ENCODE results near the gene VSX2. TPM values are rescaled to one million over a fixed set of nuclear protein-coding genes. Genes with fewer than 3 reads are reported as not detected.

VSX2 gene
- total RNA-seq, 1 donor from 2014 or later: not detected

DNA sequence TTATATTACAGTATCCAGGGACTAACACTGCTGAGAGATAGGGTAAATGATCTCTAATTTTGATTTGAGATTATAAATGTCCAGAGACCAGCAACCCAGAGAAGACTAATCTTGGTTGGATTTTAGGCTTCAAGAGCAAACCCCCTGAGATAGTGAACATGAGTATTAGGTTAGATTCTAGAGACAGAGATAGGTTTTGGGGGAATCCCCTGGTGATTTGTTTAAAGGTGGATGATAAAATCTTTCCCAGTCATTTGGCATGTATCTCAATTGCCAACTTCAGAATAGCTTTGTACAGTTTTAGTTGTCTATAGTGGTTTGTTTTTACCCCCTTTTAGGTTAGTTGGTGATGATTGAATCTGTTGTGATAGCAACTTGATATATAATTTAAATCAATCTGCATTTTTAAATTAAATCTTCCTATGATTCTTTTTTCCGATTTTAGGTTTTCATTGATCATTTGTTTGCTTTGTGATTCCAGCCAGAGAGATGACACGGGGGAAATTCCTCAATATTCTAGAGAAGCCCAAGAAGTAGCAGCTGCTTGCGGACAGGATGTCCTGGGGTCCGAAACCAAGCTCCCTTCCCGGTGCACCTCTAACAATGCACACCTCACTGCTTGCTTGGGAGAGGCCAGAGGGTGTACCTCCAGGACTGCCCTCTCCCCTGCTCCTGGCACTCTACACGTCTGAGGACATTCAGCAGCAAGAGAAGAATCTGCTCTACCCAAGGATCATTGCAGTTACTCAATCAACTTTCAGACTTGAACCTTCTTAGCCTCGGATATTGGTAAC, 40.6 kb upstream of the VSX2 start:
- no peak overlapping the region for H3K4me3 Mint-ChIP-seq (ENCODE audit: unreplicated experiment)
- H3K27me3 Mint-ChIP-seq (ENCODE audit: low read depth, unreplicated experiment): peaks cover 2% of the 10 kb centered on the region
- Histone ChIP-seq H3K36me3 (ENCODE audit: insufficient read depth, low read length) (peaks cover 4% of the 10 kb centered on the region), H3K9ac (ENCODE audit: low read length) (no peak overlapping the region), H2AFZ (ENCODE audit: low read depth, low read length) (no peak overlapping the region), H3K27ac (ENCODE audit: low read depth, low read length) (no peak overlapping the region), H3K27me3 (ENCODE audit: insufficient read depth, low read length) (no peaks in the 10 kb centered on the region), H3K4me2 (ENCODE audit: low read length) (no peak overlapping the region), H3K4me1 (ENCODE audit: insufficient read depth, low read length) (no peaks in the 10 kb centered on the region), H3K9me3 (ENCODE audit: insufficient read depth, low read depth, low read length) (no peaks in the 10 kb centered on the region), H4K20me1 (ENCODE audit: insufficient read depth, low read length) (no peaks in the 10 kb centered on the region), H3K4me3 (ENCODE audit: insufficient read depth, low read depth, low read length) (no peak overlapping the region), H3K79me2 (ENCODE audit: insufficient read depth, low read length) (no peaks in the 10 kb centered on the region)
- peaks cover 1% of the 10 kb centered on the region for H3K9me3 Mint-ChIP-seq (ENCODE audit: unreplicated experiment)
- H3K4me1 Mint-ChIP-seq (ENCODE audit: low read depth, unreplicated experiment): no peaks in the 10 kb centered on the region
- H3K27ac Mint-ChIP-seq (ENCODE audit: unreplicated experiment): no peak overlapping the region
- DNase-seq (ENCODE audit: low read depth) (no peak), FAIRE-seq (no peak)
- no peak for TF ChIP-seq EZH2 (IDR thresholded peaks at IDR 0.05; ENCODE audit: insufficient read depth, low read length)
- TF ChIP-seq, protein P1, sequence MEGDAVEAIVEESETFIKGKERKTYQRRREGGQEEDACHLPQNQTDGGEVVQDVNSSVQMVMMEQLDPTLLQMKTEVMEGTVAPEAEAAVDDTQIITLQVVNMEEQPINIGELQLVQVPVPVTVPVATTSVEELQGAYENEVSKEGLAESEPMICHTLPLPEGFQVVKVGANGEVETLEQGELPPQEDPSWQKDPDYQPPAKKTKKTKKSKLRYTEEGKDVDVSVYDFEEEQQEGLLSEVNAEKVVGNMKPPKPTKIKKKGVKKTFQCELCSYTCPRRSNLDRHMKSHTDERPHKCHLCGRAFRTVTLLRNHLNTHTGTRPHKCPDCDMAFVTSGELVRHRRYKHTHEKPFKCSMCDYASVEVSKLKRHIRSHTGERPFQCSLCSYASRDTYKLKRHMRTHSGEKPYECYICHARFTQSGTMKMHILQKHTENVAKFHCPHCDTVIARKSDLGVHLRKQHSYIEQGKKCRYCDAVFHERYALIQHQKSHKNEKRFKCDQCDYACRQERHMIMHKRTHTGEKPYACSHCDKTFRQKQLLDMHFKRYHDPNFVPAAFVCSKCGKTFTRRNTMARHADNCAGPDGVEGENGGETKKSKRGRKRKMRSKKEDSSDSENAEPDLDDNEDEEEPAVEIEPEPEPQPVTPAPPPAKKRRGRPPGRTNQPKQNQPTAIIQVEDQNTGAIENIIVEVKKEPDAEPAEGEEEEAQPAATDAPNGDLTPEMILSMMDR (IDR thresholded peaks at IDR 0.05; ENCODE audit: insufficient read depth, low read depth, low read length): no peak
- peaks cover 5% of the 10 kb centered on the region for H3K36me3 Mint-ChIP-seq (ENCODE audit: low read depth, unreplicated experiment)

DNA sequence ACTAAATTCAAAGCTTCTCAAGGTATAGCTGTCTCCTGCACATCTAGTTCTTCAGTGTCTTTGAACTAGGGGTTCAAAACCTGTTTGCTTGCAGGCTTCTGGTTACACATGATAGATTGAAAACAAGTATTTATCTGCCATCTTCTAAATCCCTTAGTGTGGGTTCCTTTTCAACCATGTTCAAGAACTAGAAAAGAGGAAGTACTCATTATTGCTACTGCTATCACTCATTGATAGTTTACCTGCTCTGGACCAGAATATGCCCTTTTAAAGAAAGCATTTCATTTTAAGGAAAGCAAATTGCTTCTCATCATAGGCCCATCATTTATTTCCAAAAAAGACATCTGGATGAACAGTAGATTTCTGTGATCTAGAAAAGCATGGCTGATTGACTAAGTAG, 37.1 kb upstream of the VSX2 start:
- Histone ChIP-seq H2AFZ (ENCODE audit: low read depth, low read length) (no peak overlapping the region), H3K27me3 (ENCODE audit: insufficient read depth, low read length) (no peaks in the 10 kb centered on the region), H3K36me3 (ENCODE audit: insufficient read depth, low read length) (peaks cover 4% of the 10 kb centered on the region), H3K79me2 (ENCODE audit: insufficient read depth, low read length) (no peaks in the 10 kb centered on the region), H3K9ac (ENCODE audit: low read length) (no peak overlapping the region), H3K27ac (ENCODE audit: low read depth, low read length) (no peak overlapping the region), H4K20me1 (ENCODE audit: insufficient read depth, low read length) (no peaks in the 10 kb centered on the region), H3K4me3 (ENCODE audit: insufficient read depth, low read depth, low read length) (no peak overlapping the region), H3K4me2 (ENCODE audit: low read length) (no peak overlapping the region), H3K9me3 (ENCODE audit: insufficient read depth, low read depth, low read length) (no peaks in the 10 kb centered on the region), H3K4me1 (ENCODE audit: insufficient read depth, low read length) (no peaks in the 10 kb centered on the region)
- TF ChIP-seq, protein P1 (IDR thresholded peaks at IDR 0.05; ENCODE audit: insufficient read depth, low read depth, low read length): no peak
- TF ChIP-seq EZH2 (IDR thresholded peaks at IDR 0.05; ENCODE audit: insufficient read depth, low read length): no peak
- DNase-seq (ENCODE audit: low read depth): no peak
- no peak overlapping the region for H3K4me3 Mint-ChIP-seq (ENCODE audit: unreplicated experiment)
- no peak overlapping the region for H3K27ac Mint-ChIP-seq (ENCODE audit: unreplicated experiment)
- peaks cover 9% of the 10 kb centered on the region for H3K27me3 Mint-ChIP-seq (ENCODE audit: low read depth, unreplicated experiment)
- peaks cover 11% of the 10 kb centered on the region for H3K36me3 Mint-ChIP-seq (ENCODE audit: low read depth, unreplicated experiment)
- H3K9me3 Mint-ChIP-seq (ENCODE audit: unreplicated experiment): peaks cover 1% of the 10 kb centered on the region
- FAIRE-seq: no peak
- no peaks in the 10 kb centered on the region for H3K4me1 Mint-ChIP-seq (ENCODE audit: low read depth, unreplicated experiment)

DNA sequence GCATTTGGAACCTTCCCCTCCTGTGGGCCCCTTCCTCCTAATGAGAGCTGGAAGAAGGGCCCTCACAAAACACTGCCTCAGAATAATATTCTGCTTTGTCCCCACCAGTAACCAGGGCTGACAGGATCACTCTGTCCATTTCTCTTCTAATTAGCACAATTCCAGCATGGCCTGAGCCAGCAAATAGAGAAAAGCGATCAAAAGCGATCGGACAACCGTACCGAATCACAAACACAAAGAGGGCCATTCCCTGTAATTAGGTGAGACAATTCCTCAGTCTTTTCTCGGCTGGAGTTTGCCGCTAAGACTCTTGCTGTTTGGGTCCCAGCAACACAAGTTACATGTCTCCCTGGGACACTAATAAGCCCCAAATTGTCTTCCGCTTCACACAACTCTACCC, 35.6 kb upstream of the VSX2 start:
- H3K4me2 ChIP-seq (ENCODE audit: low read length): no peak overlapping the region
- H3K4me3 Mint-ChIP-seq (ENCODE audit: unreplicated experiment): no peak overlapping the region
- DNase-seq (ENCODE audit: low read depth) (no peak), FAIRE-seq (no peak)
- no peaks in the 10 kb centered on the region for H4K20me1 ChIP-seq (ENCODE audit: insufficient read depth, low read length)
- H3K4me1 Mint-ChIP-seq (ENCODE audit: low read depth, unreplicated experiment): no peaks in the 10 kb centered on the region
- no peaks in the 10 kb centered on the region for H3K4me1 ChIP-seq (ENCODE audit: insufficient read depth, low read length)
- peaks cover 1% of the 10 kb centered on the region for H3K9me3 Mint-ChIP-seq (ENCODE audit: unreplicated experiment)
- H3K79me2 ChIP-seq (ENCODE audit: insufficient read depth, low read length): no peaks in the 10 kb centered on the region
- H3K9me3 ChIP-seq (ENCODE audit: insufficient read depth, low read depth, low read length): no peaks in the 10 kb centered on the region
- no peak overlapping the region for H3K27ac Mint-ChIP-seq (ENCODE audit: unreplicated experiment)
- no peak overlapping the region for H3K9ac ChIP-seq (ENCODE audit: low read length)
- H3K4me3 ChIP-seq (ENCODE audit: insufficient read depth, low read depth, low read length): no peak overlapping the region
- H2AFZ ChIP-seq (ENCODE audit: low read depth, low read length): no peak overlapping the region
- H3K27me3 Mint-ChIP-seq (ENCODE audit: low read depth, unreplicated experiment): peaks cover 15% of the 10 kb centered on the region
- peaks cover 13% of the 10 kb centered on the region for H3K36me3 Mint-ChIP-seq (ENCODE audit: low read depth, unreplicated experiment)
- H3K36me3 ChIP-seq (ENCODE audit: insufficient read depth, low read length): peaks cover 4% of the 10 kb centered on the region
- TF ChIP-seq, protein P1 (IDR thresholded peaks at IDR 0.05; ENCODE audit: insufficient read depth, low read depth, low read length): no peak
- TF ChIP-seq EZH2 (IDR thresholded peaks at IDR 0.05; ENCODE audit: insufficient read depth, low read length): no peak
- H3K27me3 ChIP-seq (ENCODE audit: insufficient read depth, low read length): no peaks in the 10 kb centered on the region
- no peak overlapping the region for H3K27ac ChIP-seq (ENCODE audit: low read depth, low read length)
